Neural progenitor cell (in vitro differentiated cells): ENCODE measurements around the gene RAPGEF5. TPM values are rescaled to one million over a fixed set of nuclear protein-coding genes. Genes with fewer than 3 reads are reported as not detected.

Source experiments
- DNase-seq: peaks from one replicate; pipeline ENCODE4 v3.0.0-alpha.2; 2016; ENCODE audit warnings: low spot score
- H2AFZ ChIP-seq: fragments of 200-600 bp; sonication (generic); replicated peaks from 2 replicates; pipeline ENCODE4 v1.6.1; 2016; ENCODE audit warnings: antibody characterized with exemption
- H3F3A ChIP-seq: fragments of 200-600 bp; sonication (generic); 2 replicates; pipeline ENCODE4 v1.6.1; 2016; ENCODE audit warnings: antibody characterized with exemption, low read depth
- H3K27ac ChIP-seq: fragments of 200-600 bp; sonication (generic); 2 replicates; pipeline ENCODE4 v1.5.1; 2016; ENCODE audit warnings: mild to moderate bottlenecking
- H3K27me3 ChIP-seq: fragments of 200-600 bp; sonication (generic); 2 replicates; pipeline ENCODE4 v1.6.1; 2016; ENCODE audit warnings: mild to moderate bottlenecking, moderate library complexity
- H3K36me3 ChIP-seq: fragments of 200-600 bp; sonication (generic); 2 replicates; pipeline ENCODE4 v1.5.1; 2016
- H3K4me1 ChIP-seq: fragments of 200-600 bp; sonication (generic); 2 replicates; pipeline ENCODE4 v1.6.1; 2016; ENCODE audit warnings: mixed run types
- H3K4me2 ChIP-seq: fragments of 200-600 bp; sonication (generic); 2 replicates; pipeline ENCODE4 v1.6.1; 2016
- H3K4me3 ChIP-seq: fragments of 200-600 bp; sonication (generic); 2 replicates; pipeline ENCODE4 v1.5.1; 2016
- H3K79me2 ChIP-seq: fragments of 200-600 bp; sonication (generic); 2 replicates; pipeline ENCODE4 v1.6.1; 2016; ENCODE audit warnings: low read depth
- H3K9ac ChIP-seq: fragments of 200-600 bp; sonication (generic); 2 replicates; pipeline ENCODE4 v1.6.1; 2016
- H3K9me3 ChIP-seq: fragments of 200-600 bp; sonication (generic); 2 replicates; pipeline ENCODE4 v1.5.1; 2016; ENCODE audit warnings: low read depth
- H4K20me1 ChIP-seq: fragments of 200-600 bp; sonication (generic); 2 replicates; pipeline ENCODE4 v1.6.1; 2016; ENCODE audit warnings: low read depth
- H3K27ac Mint-ChIP-seq: 3 replicates; pipeline ENCODE4 v1.8.0; 2021; ENCODE audit warnings: mixed read lengths
- H3K27me3 Mint-ChIP-seq: 2 replicates; pipeline ENCODE4 v1.8.0; 2022; ENCODE audit warnings: low read depth, mild to moderate bottlenecking, inconsistent platforms, moderate library complexity, mixed read lengths; ENCODE audit not compliant: insufficient read depth
- H3K36me3 Mint-ChIP-seq: 3 replicates; pipeline ENCODE4 v1.8.0; 2021; ENCODE audit warnings: mixed read lengths
- H3K4me1 Mint-ChIP-seq: 3 replicates; pipeline ENCODE4 v1.8.0; 2021; ENCODE audit warnings: mixed read lengths
- H3K4me3 Mint-ChIP-seq: 3 replicates; pipeline ENCODE4 v1.8.0; 2021; ENCODE audit warnings: mild to moderate bottlenecking, moderate library complexity, mixed read lengths
- H3K9me3 Mint-ChIP-seq: 3 replicates; pipeline ENCODE4 v1.8.0; 2020; ENCODE audit warnings: mixed read lengths
- EZH2 ChIP-seq: fragments of 200-600 bp; sonication (generic); IDR thresholded peaks from 2 replicates; pipeline ENCODE4 v1.6.1; 2017; ENCODE audit warnings: antibody characterized with exemption, mild to moderate bottlenecking, moderate library complexity
- EZH2phosphoT487 ChIP-seq: fragments of 200-600 bp; sonication (generic); IDR thresholded peaks from 2 replicates; pipeline ENCODE4 v1.6.1; 2017; ENCODE audit warnings: antibody characterized with exemption
- total RNA-seq: library from RNA; depleted of rRNA; stranded (reverse); fragments of >200 nt; gene quantifications from 2 replicates; pipeline ENCODE4 v1.2.3, GENCODE V29; 2015; ENCODE audit warnings: low replicate concordance
- TF ChIP-seq, protein P1 (sequence below): fragments of 200-600 bp; sonication (generic); IDR thresholded peaks from 2 replicates; pipeline ENCODE4 v1.5.1; 2017; ENCODE audit warnings: antibody characterized with exemption, mild to moderate bottlenecking

The RAPGEF5 gene
- total RNA-seq, 1 donor from 2014 or later = 5.7 TPM

DNA sequence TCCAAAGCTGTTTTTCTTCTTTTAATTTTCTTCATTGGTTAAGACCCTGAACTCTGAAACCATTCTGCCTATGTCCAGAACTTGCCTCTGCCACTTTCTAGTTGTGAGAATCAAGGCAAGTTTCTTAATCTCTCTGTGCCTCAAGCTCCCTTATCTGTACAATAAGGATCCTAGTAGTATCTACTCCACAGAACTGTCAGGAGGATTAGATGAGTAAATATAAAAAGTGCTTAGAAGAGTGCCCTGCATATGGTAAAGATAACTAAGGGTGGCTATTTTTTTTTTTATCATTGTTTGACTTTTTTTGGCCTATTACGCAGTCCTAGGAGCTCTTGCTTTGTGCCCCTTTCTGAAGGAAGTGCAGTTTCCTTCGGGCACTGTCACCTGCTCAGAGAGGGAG lies 46.4 kb upstream of the RAPGEF5 start:
- H3K27me3 ChIP-seq = no peaks in the 10 kb centered on the region
- H3K27ac ChIP-seq = no peak overlapping the region
- DNase-seq = no peak
- no peaks in the 10 kb centered on the region for H4K20me1 ChIP-seq
- H3K9me3 ChIP-seq = no peaks in the 10 kb centered on the region
- no peak overlapping the region for H3K9ac ChIP-seq
- H3K27ac Mint-ChIP-seq = no peak overlapping the region
- no peak overlapping the region for H3K4me3 Mint-ChIP-seq
- no peaks in the 10 kb centered on the region for H3K27me3 Mint-ChIP-seq
- no peak overlapping the region for H3K4me2 ChIP-seq
- H3K79me2 ChIP-seq = no peaks in the 10 kb centered on the region
- H3K4me3 ChIP-seq = no peak overlapping the region
- H3K36me3 ChIP-seq = no peaks in the 10 kb centered on the region
- no peaks in the 10 kb centered on the region for H3K36me3 Mint-ChIP-seq
- no peaks in the 10 kb centered on the region for H3K9me3 Mint-ChIP-seq
- no peaks in the 10 kb centered on the region for H3F3A ChIP-seq
- H3K4me1 Mint-ChIP-seq = no peaks in the 10 kb centered on the region
- peak overlapping the region; percentile 72 for H2AFZ ChIP-seq
- TF ChIP-seq EZH2 (no peak), EZH2phosphoT487 (no peak)
- TF ChIP-seq, protein P1, sequence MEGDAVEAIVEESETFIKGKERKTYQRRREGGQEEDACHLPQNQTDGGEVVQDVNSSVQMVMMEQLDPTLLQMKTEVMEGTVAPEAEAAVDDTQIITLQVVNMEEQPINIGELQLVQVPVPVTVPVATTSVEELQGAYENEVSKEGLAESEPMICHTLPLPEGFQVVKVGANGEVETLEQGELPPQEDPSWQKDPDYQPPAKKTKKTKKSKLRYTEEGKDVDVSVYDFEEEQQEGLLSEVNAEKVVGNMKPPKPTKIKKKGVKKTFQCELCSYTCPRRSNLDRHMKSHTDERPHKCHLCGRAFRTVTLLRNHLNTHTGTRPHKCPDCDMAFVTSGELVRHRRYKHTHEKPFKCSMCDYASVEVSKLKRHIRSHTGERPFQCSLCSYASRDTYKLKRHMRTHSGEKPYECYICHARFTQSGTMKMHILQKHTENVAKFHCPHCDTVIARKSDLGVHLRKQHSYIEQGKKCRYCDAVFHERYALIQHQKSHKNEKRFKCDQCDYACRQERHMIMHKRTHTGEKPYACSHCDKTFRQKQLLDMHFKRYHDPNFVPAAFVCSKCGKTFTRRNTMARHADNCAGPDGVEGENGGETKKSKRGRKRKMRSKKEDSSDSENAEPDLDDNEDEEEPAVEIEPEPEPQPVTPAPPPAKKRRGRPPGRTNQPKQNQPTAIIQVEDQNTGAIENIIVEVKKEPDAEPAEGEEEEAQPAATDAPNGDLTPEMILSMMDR = no peak
- H3K4me1 ChIP-seq = peaks cover 4% of the 10 kb centered on the region

- Mint-ChIP-seq H3K9me3 (no peaks in the 10 kb centered on the region), H3K4me3 (no peak overlapping the region), H3K4me1 (no peaks in the 10 kb centered on the region), H3K27ac (no peak overlapping the region), H3K36me3 (no peaks in the 10 kb centered on the region), H3K27me3 (no peaks in the 10 kb centered on the region)
- no peak overlapping the region for H3K4me3 ChIP-seq
- no peak overlapping the region for H3K27ac ChIP-seq
- H3K36me3 ChIP-seq = no peaks in the 10 kb centered on the region
- H3K9ac ChIP-seq = no peak overlapping the region
- peaks cover 4% of the 10 kb centered on the region for H3K4me1 ChIP-seq
- H3K27me3 ChIP-seq = no peaks in the 10 kb centered on the region
- TF ChIP-seq, protein P1 = no peak
- TF ChIP-seq EZH2 = no peak
- TF ChIP-seq EZH2phosphoT487 = no peak
- no peaks in the 10 kb centered on the region for H3K79me2 ChIP-seq
- no peaks in the 10 kb centered on the region for H4K20me1 ChIP-seq
- H3K9me3 ChIP-seq = no peaks in the 10 kb centered on the region
- DNase-seq = no peak
- no peak overlapping the region for H3K4me2 ChIP-seq
- no peak overlapping the region for H2AFZ ChIP-seq
- no peaks in the 10 kb centered on the region for H3F3A ChIP-seq
Measured at GRCh38 chr7:22402250-22402649, 45.3 kb upstream of the RAPGEF5 start.

DNA sequence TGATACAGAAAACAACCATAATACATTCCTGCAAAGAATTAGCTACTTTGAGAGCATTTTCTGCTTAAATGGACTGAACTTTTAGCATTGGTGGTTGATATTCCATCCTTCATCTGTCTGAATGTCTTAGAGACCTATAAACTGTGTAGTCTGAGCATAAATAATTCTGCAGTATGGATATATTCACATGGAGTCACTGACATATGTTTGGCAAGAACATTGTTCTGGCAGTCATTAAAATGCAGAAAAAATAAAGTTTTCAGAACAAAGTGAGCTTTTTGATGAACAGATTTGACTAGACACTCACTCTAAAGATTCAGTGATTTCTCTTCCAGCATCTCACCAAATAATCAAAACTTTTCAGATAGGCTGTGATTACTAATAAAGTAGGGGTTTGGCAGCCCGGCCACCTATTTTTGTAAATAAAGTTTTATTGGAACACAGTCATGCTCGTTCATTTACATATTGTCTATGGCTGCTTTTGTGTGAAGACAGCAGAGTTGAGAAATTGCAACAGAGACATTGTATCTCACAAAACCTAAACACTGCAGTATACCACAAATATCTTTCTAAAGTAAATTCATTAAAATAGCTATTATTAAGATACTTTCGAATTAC lies 44.1 kb upstream of the RAPGEF5 start:
- H3K36me3 ChIP-seq = no peaks in the 10 kb centered on the region
- H3K4me2 ChIP-seq = no peak overlapping the region
- no peaks in the 10 kb centered on the region for H3K79me2 ChIP-seq
- Mint-ChIP-seq H3K27me3 (no peaks in the 10 kb centered on the region), H3K4me3 (no peak overlapping the region), H3K27ac (no peak overlapping the region), H3K9me3 (no peaks in the 10 kb centered on the region), H3K4me1 (no peaks in the 10 kb centered on the region), H3K36me3 (no peaks in the 10 kb centered on the region)
- DNase-seq = no peak
- peaks cover 4% of the 10 kb centered on the region for H3K4me1 ChIP-seq
- H3K27ac ChIP-seq = no peak overlapping the region
- no peak overlapping the region for H3K4me3 ChIP-seq
- H3K27me3 ChIP-seq = no peaks in the 10 kb centered on the region
- H3K9ac ChIP-seq = no peak overlapping the region
- H3F3A ChIP-seq = no peaks in the 10 kb centered on the region
- H4K20me1 ChIP-seq = no peaks in the 10 kb centered on the region
- TF ChIP-seq EZH2 (no peak), EZH2phosphoT487 (no peak)
- TF ChIP-seq, protein P1 = no peak
- no peaks in the 10 kb centered on the region for H3K9me3 ChIP-seq
- no peak overlapping the region for H2AFZ ChIP-seq
